ENCODE data around the gene PRKCZ.

- TF ChIP-seq POLR2A (IDR thresholded peaks at IDR 0.05): no peak
- TF ChIP-seq CTCF (IDR thresholded peaks at IDR 0.05): no peak
- no peak for TF ChIP-seq POLR2AphosphoS5 (IDR thresholded peaks at IDR 0.05; ENCODE audit: insufficient read depth in 1 of 2, low read depth in 1 of 2)
Measured at GRCh38 chr1:2019172-2019543, 31.1 kb upstream of the PRKCZ start, which contains the start of gene GABRD.

Measured in vagina (tissue), 2 donors.